Cardiac muscle cell (in vitro differentiated cells and primary cell): ENCODE measurements around the gene ZNF502. TPM values are rescaled to one million over a fixed set of nuclear protein-coding genes. Genes with fewer than 3 reads are reported as not detected.

ENCODE experiments used
- DNase-seq, 2 donors: peaks; one replicate each; pipeline versions ENCODE4 v3.0.0 to v3.0.0-alpha.2; 2010 to 2017; ENCODE audit warnings: low read depth in 1 of 2, low spot score in 1 of 2
- H3K27ac ChIP-seq: fragments of 200-600 bp; sonication (generic); 2 replicates; pipeline ENCODE4 v1.5.1; 2016
- H3K27me3 ChIP-seq: fragments of 200-600 bp; sonication (generic); 2 replicates; pipeline ENCODE4 v1.6.0; 2016; ENCODE audit warnings: control low read depth
- H3K36me3 ChIP-seq: fragments of 200-600 bp; sonication (generic); 2 replicates; pipeline ENCODE4 v1.5.1; 2016; ENCODE audit warnings: control low read depth
- H3K4me1 ChIP-seq: fragments of 200-600 bp; sonication (generic); 2 replicates; pipeline ENCODE4 v1.8.1; 2017; ENCODE audit warnings: low read depth, mild to moderate bottlenecking, mixed run types
- H3K4me3 ChIP-seq: fragments of 200-600 bp; sonication (generic); 2 replicates; pipeline ENCODE4 v1.5.1; 2016; ENCODE audit warnings: mild to moderate bottlenecking
- H3K9me3 ChIP-seq: fragments of 200-600 bp; sonication (generic); 2 replicates; pipeline ENCODE4 v1.5.1; 2017; ENCODE audit warnings: low read depth, mild to moderate bottlenecking, control low read depth
- CTCF ChIP-seq: IDR thresholded peaks from 2 replicates; pipeline ENCODE4 v1.5.1; 2012; ENCODE audit warnings: low read depth, mild to moderate bottlenecking, low read length
- polyA plus RNA-seq: library from polyadenylated mRNA; unstranded; fragments of >200 nt; fragmentation: Nextera tagmentation; extraction: Ambion mirVana; gene quantifications from 2 replicates; pipeline ENCODE4 v1.2.1, GENCODE V29; 2016
- total RNA-seq: library from RNA; depleted of rRNA; stranded (reverse); fragments of >200 nt; gene quantifications from 2 replicates; pipeline ENCODE4 v1.2.3, GENCODE V29; 2016

The ZNF502 gene
- total and polyA plus RNA-seq, 2 experiments from 2014 or later, result 2.0 to 2.9 TPM

- H3K27ac ChIP-seq, result no peak overlapping the region
- no peak for TF ChIP-seq CTCF
- H3K9me3 ChIP-seq, result peaks cover 4% of the 10 kb centered on the region
- H3K4me3 ChIP-seq, result no peak overlapping the region
- peak in 1 of 2 donors; percentile 12 for DNase-seq
- no peaks in the 10 kb centered on the region for H3K4me1 ChIP-seq
- H3K36me3 ChIP-seq, result no peaks in the 10 kb centered on the region
- no peaks in the 10 kb centered on the region for H3K27me3 ChIP-seq
Observed at GRCh38 chr3:44721231-44722102, 9.0 kb downstream of the ZNF502 start.

GRCh38 chr3:44722103-44722401, 9.6 kb downstream of the ZNF502 start:
- no peak overlapping the region for H3K4me3 ChIP-seq
- no peaks in the 10 kb centered on the region for H3K27me3 ChIP-seq
- H3K27ac ChIP-seq, result no peak overlapping the region
- no peaks in the 10 kb centered on the region for H3K4me1 ChIP-seq
- no peak for DNase-seq
- no peaks in the 10 kb centered on the region for H3K36me3 ChIP-seq
- H3K9me3 ChIP-seq, result peaks cover 4% of the 10 kb centered on the region
- TF ChIP-seq CTCF, result no peak

GRCh38 chr3:44729384-44729910, 17.0 kb downstream of the ZNF502 start, which contains the start of gene ZNF501:
ZNF501 (plus strand) TSS chr3:44729635; CDS start chr3:44734422, 4,787 bp downstream.
- no peaks in the 10 kb centered on the region for H3K9me3 ChIP-seq
- peaks cover 8% of the 10 kb centered on the region for H3K36me3 ChIP-seq
- H3K4me3 ChIP-seq, result peak within 1 kb of the TSS; percentile 65
- DNase-seq, result peak; percentile 93 to 97
- no peak for TF ChIP-seq CTCF
- H3K27ac ChIP-seq, result peak within 1 kb of the TSS; percentile 14
- H3K27me3 ChIP-seq, result no peaks in the 10 kb centered on the region
- no peaks in the 10 kb centered on the region for H3K4me1 ChIP-seq

GRCh38 chr3:44734646-44735168, 22.2 kb downstream of the ZNF502 start:
- Histone ChIP-seq H3K27ac (no peak overlapping the region), H3K27me3 (no peaks in the 10 kb centered on the region), H3K4me3 (no peak overlapping the region), H3K9me3 (no peaks in the 10 kb centered on the region), H3K4me1 (no peaks in the 10 kb centered on the region), H3K36me3 (peaks cover 8% of the 10 kb centered on the region)
- no peak for TF ChIP-seq CTCF
- DNase-seq, result no peak

- peak overlapping the region; percentile 84 for H3K27ac ChIP-seq
- no peaks in the 10 kb centered on the region for H3K36me3 ChIP-seq
- no peaks in the 10 kb centered on the region for H3K4me1 ChIP-seq
- DNase-seq, result peak; percentile 0 to 1
- H3K27me3 ChIP-seq, result no peaks in the 10 kb centered on the region
- TF ChIP-seq CTCF, result no peak
- no peaks in the 10 kb centered on the region for H3K9me3 ChIP-seq
- peak overlapping the region; percentile 92 for H3K4me3 ChIP-seq
Observed at GRCh38 chr3:44761101-44761423, 48.6 kb downstream of the ZNF502 start.
